Left hindlimb (tissue), 1 donor: ENCODE data around the gene ROR1.

ENCODE experiments used
- DNase-seq: peaks from one replicate; pipeline ENCODE4 v3.0.0-alpha.2; 2018

ROR1 gene

GRCh38 chr1:63887809-63888208, 114.0 kb downstream of the ROR1 start:
- no peak for DNase-seq

- DNase-seq: no peak
Observed at GRCh38 chr1:63888984-63889383, 115.2 kb downstream of the ROR1 start.

GRCh38 chr1:63890468-63890867, 116.7 kb downstream of the ROR1 start:
- DNase-seq: no peak

GRCh38 chr1:63891060-63891690, 117.4 kb downstream of the ROR1 start:
- DNase-seq: no peak

- DNase-seq: peak; percentile 57
Observed at GRCh38 chr1:63892632-63893395, 119.0 kb downstream of the ROR1 start.

GRCh38 chr1:63893976-63894375, 120.2 kb downstream of the ROR1 start:
- DNase-seq: no peak

- no peak for DNase-seq
Observed at GRCh38 chr1:63894627-63895265, 120.9 kb downstream of the ROR1 start.

GRCh38 chr1:63896755-63897154, 122.9 kb downstream of the ROR1 start:
- DNase-seq: no peak

GRCh38 chr1:63898428-63899196, 124.8 kb downstream of the ROR1 start:
- no peak for DNase-seq

GRCh38 chr1:63901094-63901493, 127.3 kb downstream of the ROR1 start:
- DNase-seq: no peak

GRCh38 chr1:63902844-63903589, 129.2 kb downstream of the ROR1 start:
- no peak for DNase-seq

GRCh38 chr1:63903947-63904610, 130.3 kb downstream of the ROR1 start:
- DNase-seq: no peak

- no peak for DNase-seq
Observed at GRCh38 chr1:63904826-63905225, 131.0 kb downstream of the ROR1 start.

- peak; percentile 52 for DNase-seq
Observed at GRCh38 chr1:63906047-63906704, 132.4 kb downstream of the ROR1 start.

GRCh38 chr1:63907051-63907450, 133.2 kb downstream of the ROR1 start:
- DNase-seq: no peak

- DNase-seq: no peak
Observed at GRCh38 chr1:63908016-63908415, 134.2 kb downstream of the ROR1 start.

GRCh38 chr1:63909526-63909925, 135.7 kb downstream of the ROR1 start:
- DNase-seq: no peak

GRCh38 chr1:63911049-63911448, 137.2 kb downstream of the ROR1 start:
- no peak for DNase-seq

GRCh38 chr1:63912643-63913042, 138.8 kb downstream of the ROR1 start:
- no peak for DNase-seq

GRCh38 chr1:63913533-63913932, 139.7 kb downstream of the ROR1 start:
- no peak for DNase-seq

GRCh38 chr1:63914241-63914640, 140.4 kb downstream of the ROR1 start:
- DNase-seq: no peak
